Smooth muscle cell of the umbilical artery (primary cell): Measurements from ENCODE around the gene NODAL. TPM values are rescaled to one million over a fixed set of nuclear protein-coding genes. Genes with fewer than 3 reads are reported as not detected.

Experiments
- total RNA-seq: library from RNA; depleted of rRNA; stranded (reverse); fragments of >200 nt; gene quantifications from 2 replicates; pipeline ENCODE4 v1.2.3, GENCODE V29; 2014

The NODAL gene
- not detected in 2 replicates for total RNA-seq

GRCh38 chr10:70441161-70441894, at the start of gene NODAL:
Gene NODAL, minus strand, starts transcription at chr10:70441681. Its CDS starts 14 bp downstream, at chr10:70441667.

DNA sequence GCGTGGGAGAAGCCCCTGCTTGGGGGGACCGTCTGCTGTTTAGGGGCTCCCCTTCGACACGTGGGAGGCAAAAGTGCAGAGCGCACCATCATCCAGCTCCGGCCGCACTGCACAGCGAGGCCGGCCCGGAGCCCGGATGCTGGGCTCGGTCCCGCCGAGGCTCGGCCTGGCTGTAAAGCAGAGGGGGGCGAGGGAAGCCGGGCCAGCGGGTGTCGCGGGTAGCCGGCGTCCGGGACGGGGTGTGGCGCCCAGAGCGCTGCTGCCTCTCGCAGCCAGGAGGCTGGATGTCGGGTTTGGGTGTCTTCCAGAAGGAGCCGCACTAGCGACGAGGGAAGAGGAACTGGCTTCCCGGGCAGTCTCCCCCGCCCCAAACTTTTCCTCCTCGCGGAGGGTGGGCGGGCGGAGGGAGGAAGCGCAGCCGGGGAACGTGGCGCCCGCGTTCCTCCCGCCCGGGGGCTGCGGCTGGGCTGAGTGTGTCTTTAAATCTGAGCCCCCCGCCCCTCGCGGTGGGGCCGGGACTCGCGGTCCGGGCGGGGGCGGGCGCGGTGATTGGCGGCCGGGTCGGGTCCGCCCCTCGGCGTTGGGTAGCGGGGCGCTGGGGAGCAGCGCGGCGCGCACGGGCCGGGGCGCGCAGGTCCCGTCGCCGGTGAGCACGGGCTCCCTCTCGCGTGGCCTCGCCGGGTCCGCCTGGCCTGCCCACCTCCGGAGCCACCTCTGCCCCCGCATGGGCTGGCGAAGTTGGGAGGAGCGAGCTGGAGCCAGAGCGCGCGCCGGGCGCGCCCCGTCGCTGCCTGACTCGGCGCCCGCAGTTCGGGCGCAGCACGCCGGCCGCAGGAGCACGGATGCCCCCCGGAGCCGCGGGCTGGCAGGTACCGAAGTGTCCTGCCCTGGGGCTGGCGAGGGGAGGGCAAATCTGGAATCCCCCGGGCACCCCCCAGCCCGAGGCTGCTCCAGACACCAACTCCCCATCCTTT, 37.0 kb upstream of the NODAL start, which contains the start of gene PALD1:
Gene PALD1 (plus strand): TSS at position 577 of the 974 bp plus-strand sequence. CDS start 47,185 bp downstream, outside the sequence.

GRCh38 chr10:70404036-70404786, 37.3 kb downstream of the NODAL start, which contains the start of gene EIF4EBP2:
Gene EIF4EBP2, plus strand, starts transcription at chr10:70404145. Its CDS starts 257 bp downstream, at chr10:70404402.

Other genes starting within 250 kb of the NODAL start
- gene PPA1, start 208.3 kb downstream of the NODAL start, total RNA-seq = 192 and 209 TPM in 2 replicates
- gene NPFFR1, start 157.7 kb downstream of the NODAL start, total RNA-seq = not detected in 2 replicates
- 4.8 and 10.4 TPM in 2 replicates for gene LRRC20, start 59.1 kb downstream of the NODAL start, total RNA-seq
- gene EIF4EBP2, start 37.5 kb downstream of the NODAL start, total RNA-seq = 43.9 and 63.6 TPM in 2 replicates
- 0.14 TPM in 1 of 2 replicates, not detected in the other for gene PALD1, start 37.1 kb upstream of the NODAL start, total RNA-seq
- not detected in 2 replicates for gene PRF1, start 161.1 kb upstream of the NODAL start, total RNA-seq
- 3.6 and 4.2 TPM in 2 replicates for gene ADAMTS14, start 230.8 kb upstream of the NODAL start, total RNA-seq